ENCODE results near the gene DIAPH2. TPM values are rescaled to one million over a fixed set of nuclear protein-coding genes. Genes with fewer than 3 reads are reported as not detected.

The DIAPH2 gene
- total and polyA plus RNA-seq, 9 donors, result 5.2 to 15.8 (median 8.9) TPM

DNA sequence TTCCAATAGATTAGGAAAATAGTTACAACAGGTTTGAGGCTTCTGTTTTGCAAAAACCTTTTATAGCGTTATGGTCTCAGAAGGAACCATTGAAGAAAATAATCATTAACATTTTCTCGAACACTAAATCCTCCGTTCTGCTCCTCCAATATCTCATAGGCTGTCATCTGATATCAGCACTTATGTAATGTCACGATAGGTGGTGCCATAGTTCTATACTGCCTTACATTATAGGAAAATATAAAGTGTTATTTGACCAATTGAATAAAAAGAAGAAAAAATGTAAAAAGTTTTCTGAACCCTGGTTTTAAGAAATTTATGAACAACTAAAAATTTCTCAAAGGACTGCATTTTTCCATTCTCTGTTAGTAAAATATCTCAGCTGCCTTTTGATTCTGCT is 490.5 kb downstream of the DIAPH2 start:
- Histone ChIP-seq H3K27ac (ENCODE audit: low read length) (no peak overlapping the region), H3K4me3 (ENCODE audit: low read length) (no peak overlapping the region), H3K27me3 (ENCODE audit: control insufficient read depth, insufficient read depth, low read length) (peaks cover 9% of the 10 kb centered on the region), H3K4me1 (ENCODE audit: control insufficient read depth, insufficient read depth, low read length) (no peaks in the 10 kb centered on the region), H3K9me3 (replicated peaks; ENCODE audit: control insufficient read depth, low read depth, low read length) (no peaks in the 10 kb centered on the region), H3K36me3 (ENCODE audit: control insufficient read depth, insufficient read depth, low read length) (no peaks in the 10 kb centered on the region)
- WGBS (ENCODE audit: insufficient coverage), result no CpG with 5 or more reads among the region's 4 CpGs
- no peak for DNase-seq

GRCh38 chrX:97189668-97190067 is 505.0 kb downstream of the DIAPH2 start:
- Histone ChIP-seq H3K27ac (ENCODE audit: low read length) (no peak overlapping the region), H3K4me1 (ENCODE audit: control insufficient read depth, insufficient read depth, low read length) (no peaks in the 10 kb centered on the region), H3K27me3 (ENCODE audit: control insufficient read depth, insufficient read depth, low read length) (no peaks in the 10 kb centered on the region), H3K4me3 (ENCODE audit: low read length) (no peak overlapping the region), H3K9me3 (replicated peaks; ENCODE audit: control insufficient read depth, low read depth, low read length) (no peaks in the 10 kb centered on the region), H3K36me3 (ENCODE audit: control insufficient read depth, insufficient read depth, low read length) (no peaks in the 10 kb centered on the region)
- DNase-seq, result no peak
- WGBS (ENCODE audit: insufficient coverage), result no CpG with 5 or more reads among the region's 2 CpGs

GRCh38 chrX:97199501-97199900 is 514.9 kb downstream of the DIAPH2 start:
- WGBS (ENCODE audit: insufficient coverage), result no CpG with 5 or more reads among the region's 2 CpGs
- Histone ChIP-seq H3K4me3 (ENCODE audit: low read length) (no peak overlapping the region), H3K27ac (ENCODE audit: low read length) (no peak overlapping the region), H3K9me3 (replicated peaks; ENCODE audit: control insufficient read depth, low read depth, low read length) (no peaks in the 10 kb centered on the region), H3K27me3 (ENCODE audit: control insufficient read depth, insufficient read depth, low read length) (peaks cover 9% of the 10 kb centered on the region), H3K36me3 (ENCODE audit: control insufficient read depth, insufficient read depth, low read length) (no peaks in the 10 kb centered on the region), H3K4me1 (ENCODE audit: control insufficient read depth, insufficient read depth, low read length) (no peaks in the 10 kb centered on the region)
- no peak for DNase-seq

DNA sequence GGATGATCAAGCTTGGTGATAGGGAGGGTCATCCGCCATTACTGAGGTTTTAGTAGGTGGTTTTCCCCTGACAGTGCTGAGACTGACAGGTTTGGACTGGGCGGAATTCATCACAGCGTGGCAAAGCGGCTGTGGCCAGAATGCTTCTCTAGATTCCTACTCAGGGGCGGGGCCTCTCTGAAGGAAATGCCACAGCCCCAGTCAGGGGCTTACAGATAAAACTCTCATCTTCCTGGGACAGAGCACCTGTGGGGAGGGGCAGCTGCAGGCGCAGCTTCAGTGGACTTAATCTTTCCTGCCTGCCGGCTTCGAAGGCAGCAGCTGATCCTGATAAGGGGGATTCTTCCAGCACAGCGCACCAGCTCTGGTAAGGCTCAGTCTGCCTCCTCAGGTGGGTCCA is 515.8 kb downstream of the DIAPH2 start:
- Histone ChIP-seq H3K27me3 (ENCODE audit: control insufficient read depth, insufficient read depth, low read length) (peaks cover 9% of the 10 kb centered on the region), H3K4me3 (ENCODE audit: low read length) (no peak overlapping the region), H3K27ac (ENCODE audit: low read length) (no peak overlapping the region), H3K4me1 (ENCODE audit: control insufficient read depth, insufficient read depth, low read length) (no peaks in the 10 kb centered on the region), H3K36me3 (ENCODE audit: control insufficient read depth, insufficient read depth, low read length) (no peaks in the 10 kb centered on the region), H3K9me3 (replicated peaks; ENCODE audit: control insufficient read depth, low read depth, low read length) (no peaks in the 10 kb centered on the region)
- WGBS (ENCODE audit: insufficient coverage), result 90% methylated on average over 8 of the region's 9 CpGs
- no peak for DNase-seq

DNA sequence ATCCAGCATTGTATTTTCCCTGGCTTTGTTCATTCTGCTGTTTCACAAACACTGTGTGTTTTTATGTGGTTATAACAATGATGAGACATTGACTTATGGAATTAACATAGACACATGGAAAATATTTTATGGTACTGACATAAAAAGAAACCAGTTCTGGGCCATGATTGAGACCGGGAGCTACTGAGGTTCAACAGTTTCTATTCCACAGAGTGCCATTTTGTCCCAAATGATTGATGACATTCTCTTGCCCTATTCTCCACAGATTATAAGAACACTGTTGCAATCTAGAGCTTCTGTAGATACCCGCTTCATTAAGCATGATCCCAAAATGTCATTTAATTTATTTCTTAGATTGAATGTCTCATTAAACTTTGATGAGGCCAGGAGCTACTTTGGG is 525.9 kb downstream of the DIAPH2 start:
- no peak overlapping the region for H3K4me3 ChIP-seq (ENCODE audit: low read length)
- H3K9me3 ChIP-seq (replicated peaks; ENCODE audit: control insufficient read depth, low read depth, low read length), result no peaks in the 10 kb centered on the region
- DNase-seq, result no peak
- H3K36me3 ChIP-seq (ENCODE audit: control insufficient read depth, insufficient read depth, low read length), result no peaks in the 10 kb centered on the region
- WGBS (ENCODE audit: insufficient coverage), result no CpG with 5 or more reads among the region's 2 CpGs
- no peak overlapping the region for H3K27ac ChIP-seq (ENCODE audit: low read length)
- no peaks in the 10 kb centered on the region for H3K4me1 ChIP-seq (ENCODE audit: control insufficient read depth, insufficient read depth, low read length)
- H3K27me3 ChIP-seq (ENCODE audit: control insufficient read depth, insufficient read depth, low read length), result no peaks in the 10 kb centered on the region

DNA sequence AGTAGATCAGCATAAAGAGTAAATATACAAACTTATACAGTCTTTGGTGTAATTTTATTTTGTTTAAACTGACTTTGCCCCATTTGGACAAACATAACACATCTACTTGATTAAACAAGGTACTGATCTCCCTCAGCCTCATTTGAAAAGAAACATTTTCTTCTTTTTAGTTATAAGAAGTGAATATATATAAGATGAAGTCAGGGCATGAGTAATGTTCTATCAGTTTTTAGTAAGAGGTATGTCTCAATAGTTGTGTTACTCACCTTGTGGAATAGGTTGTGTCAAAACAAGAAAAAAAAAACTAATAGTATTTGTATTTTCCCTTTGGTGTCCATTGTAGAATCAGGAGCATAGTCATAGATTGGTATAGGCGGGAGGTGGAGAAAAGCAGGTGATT is 526.4 kb downstream of the DIAPH2 start:
- H3K27ac ChIP-seq (ENCODE audit: low read length), result no peak overlapping the region
- no peaks in the 10 kb centered on the region for H3K27me3 ChIP-seq (ENCODE audit: control insufficient read depth, insufficient read depth, low read length)
- no peak for DNase-seq
- no peaks in the 10 kb centered on the region for H3K36me3 ChIP-seq (ENCODE audit: control insufficient read depth, insufficient read depth, low read length)
- no peaks in the 10 kb centered on the region for H3K4me1 ChIP-seq (ENCODE audit: control insufficient read depth, insufficient read depth, low read length)
- H3K4me3 ChIP-seq (ENCODE audit: low read length), result no peak overlapping the region
- no peaks in the 10 kb centered on the region for H3K9me3 ChIP-seq (replicated peaks; ENCODE audit: control insufficient read depth, low read depth, low read length)
- WGBS (ENCODE audit: insufficient coverage), result no CpG with 5 or more reads among the region's 1 CpG

GRCh38 chrX:97215186-97215585 is 530.5 kb downstream of the DIAPH2 start:
- Histone ChIP-seq H3K27me3 (ENCODE audit: control insufficient read depth, insufficient read depth, low read length) (peaks cover 3% of the 10 kb centered on the region), H3K9me3 (replicated peaks; ENCODE audit: control insufficient read depth, low read depth, low read length) (no peaks in the 10 kb centered on the region), H3K4me1 (ENCODE audit: control insufficient read depth, insufficient read depth, low read length) (no peaks in the 10 kb centered on the region)

DNA sequence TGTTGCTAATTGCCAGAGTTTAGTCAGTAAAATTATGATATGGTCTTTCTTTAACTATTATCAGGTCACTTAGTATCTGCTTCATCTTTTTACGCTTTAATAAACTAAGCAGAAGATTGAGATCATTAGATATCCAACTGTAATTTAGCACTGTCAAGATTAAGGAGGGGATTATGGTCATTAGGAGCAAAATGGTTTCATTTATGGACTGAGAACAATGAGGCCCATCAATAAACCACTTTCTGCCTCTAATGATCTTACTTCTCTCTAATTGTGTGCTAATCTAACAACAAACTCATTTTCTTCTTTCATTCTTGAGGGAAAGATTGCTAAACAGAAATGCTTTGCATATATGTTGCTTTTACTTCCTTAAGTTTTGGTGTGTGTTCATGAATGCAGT is 539.5 kb downstream of the DIAPH2 start:
- WGBS (ENCODE audit: insufficient coverage), result no CpG with 5 or more reads among the region's 1 CpG
- H3K36me3 ChIP-seq (ENCODE audit: control insufficient read depth, insufficient read depth, low read length), result no peaks in the 10 kb centered on the region
- no peaks in the 10 kb centered on the region for H3K27me3 ChIP-seq (ENCODE audit: control insufficient read depth, insufficient read depth, low read length)
- no peak overlapping the region for H3K4me3 ChIP-seq (ENCODE audit: low read length)
- no peaks in the 10 kb centered on the region for H3K4me1 ChIP-seq (ENCODE audit: control insufficient read depth, insufficient read depth, low read length)
- H3K9me3 ChIP-seq (replicated peaks; ENCODE audit: control insufficient read depth, low read depth, low read length), result no peaks in the 10 kb centered on the region
- H3K27ac ChIP-seq (ENCODE audit: low read length), result no peak overlapping the region
- DNase-seq, result no peak

More at GRCh38 chrX:97215186-97215585, 530.5 kb downstream of the DIAPH2 start:
- no peak for DNase-seq
- WGBS (ENCODE audit: insufficient coverage), result no CpG with 5 or more reads among the region's 1 CpG
- Histone ChIP-seq H3K36me3 (ENCODE audit: control insufficient read depth, insufficient read depth, low read length) (no peaks in the 10 kb centered on the region), H3K4me3 (ENCODE audit: low read length) (no peak overlapping the region), H3K27ac (ENCODE audit: low read length) (no peak overlapping the region)

DNA sequence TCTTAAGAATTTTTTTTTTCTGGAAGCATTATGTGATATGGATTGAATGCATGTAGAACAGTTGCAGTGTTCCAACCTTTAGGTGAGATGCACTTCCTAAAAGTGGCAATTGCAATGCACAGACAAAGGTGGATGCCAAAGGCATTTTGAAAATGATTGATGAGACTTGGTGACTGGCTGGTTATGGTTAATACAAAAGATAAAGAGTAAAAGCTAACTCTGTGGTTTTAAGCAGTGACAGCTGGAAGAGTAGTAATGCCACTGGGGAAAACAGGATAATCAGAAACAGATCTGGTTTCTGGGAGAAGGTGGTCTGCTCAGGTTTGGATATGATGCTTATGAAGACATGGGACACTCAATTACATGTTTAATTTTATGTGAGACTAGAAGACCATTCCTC is 544.7 kb downstream of the DIAPH2 start:
- no peaks in the 10 kb centered on the region for H3K9me3 ChIP-seq (replicated peaks; ENCODE audit: control insufficient read depth, low read depth, low read length)
- H3K27me3 ChIP-seq (ENCODE audit: control insufficient read depth, insufficient read depth, low read length), result peaks cover 4% of the 10 kb centered on the region
- no peaks in the 10 kb centered on the region for H3K36me3 ChIP-seq (ENCODE audit: control insufficient read depth, insufficient read depth, low read length)
- no peak overlapping the region for H3K4me3 ChIP-seq (ENCODE audit: low read length)
- DNase-seq, result no peak
- H3K27ac ChIP-seq (ENCODE audit: low read length), result no peak overlapping the region
- no peaks in the 10 kb centered on the region for H3K4me1 ChIP-seq (ENCODE audit: control insufficient read depth, insufficient read depth, low read length)

GRCh38 chrX:97230948-97231347 is 546.3 kb downstream of the DIAPH2 start:
- H3K4me3 ChIP-seq (ENCODE audit: low read length), result no peak overlapping the region
- no peak for DNase-seq
- WGBS (ENCODE audit: insufficient coverage), result no CpG with 5 or more reads among the region's 3 CpGs
- no peak overlapping the region for H3K27ac ChIP-seq (ENCODE audit: low read length)
- H3K4me1 ChIP-seq (ENCODE audit: control insufficient read depth, insufficient read depth, low read length), result no peaks in the 10 kb centered on the region
- no peaks in the 10 kb centered on the region for H3K9me3 ChIP-seq (replicated peaks; ENCODE audit: control insufficient read depth, low read depth, low read length)
- H3K36me3 ChIP-seq (ENCODE audit: control insufficient read depth, insufficient read depth, low read length), result no peaks in the 10 kb centered on the region
- peaks cover 4% of the 10 kb centered on the region for H3K27me3 ChIP-seq (ENCODE audit: control insufficient read depth, insufficient read depth, low read length)

GRCh38 chrX:97234471-97235081 is 549.9 kb downstream of the DIAPH2 start:
- no peak overlapping the region for H3K4me3 ChIP-seq (ENCODE audit: low read length)
- WGBS (ENCODE audit: insufficient coverage), result no CpG with 5 or more reads among the region's 3 CpGs
- no peak overlapping the region for H3K27ac ChIP-seq (ENCODE audit: low read length)
- DNase-seq, result no peak
- peaks cover 4% of the 10 kb centered on the region for H3K27me3 ChIP-seq (ENCODE audit: control insufficient read depth, insufficient read depth, low read length)
- H3K4me1 ChIP-seq (ENCODE audit: control insufficient read depth, insufficient read depth, low read length), result no peaks in the 10 kb centered on the region
- no peaks in the 10 kb centered on the region for H3K9me3 ChIP-seq (replicated peaks; ENCODE audit: control insufficient read depth, low read depth, low read length)
- H3K36me3 ChIP-seq (ENCODE audit: control insufficient read depth, insufficient read depth, low read length), result no peaks in the 10 kb centered on the region
